ENCODE data around the gene MAGI2. TPM values are rescaled to one million over a fixed set of nuclear protein-coding genes. Genes with fewer than 3 reads are reported as not detected.

Gene MAGI2
- total RNA-seq, 2 donors from 2014 or later: 10.3 to 19.2 TPM

DNA sequence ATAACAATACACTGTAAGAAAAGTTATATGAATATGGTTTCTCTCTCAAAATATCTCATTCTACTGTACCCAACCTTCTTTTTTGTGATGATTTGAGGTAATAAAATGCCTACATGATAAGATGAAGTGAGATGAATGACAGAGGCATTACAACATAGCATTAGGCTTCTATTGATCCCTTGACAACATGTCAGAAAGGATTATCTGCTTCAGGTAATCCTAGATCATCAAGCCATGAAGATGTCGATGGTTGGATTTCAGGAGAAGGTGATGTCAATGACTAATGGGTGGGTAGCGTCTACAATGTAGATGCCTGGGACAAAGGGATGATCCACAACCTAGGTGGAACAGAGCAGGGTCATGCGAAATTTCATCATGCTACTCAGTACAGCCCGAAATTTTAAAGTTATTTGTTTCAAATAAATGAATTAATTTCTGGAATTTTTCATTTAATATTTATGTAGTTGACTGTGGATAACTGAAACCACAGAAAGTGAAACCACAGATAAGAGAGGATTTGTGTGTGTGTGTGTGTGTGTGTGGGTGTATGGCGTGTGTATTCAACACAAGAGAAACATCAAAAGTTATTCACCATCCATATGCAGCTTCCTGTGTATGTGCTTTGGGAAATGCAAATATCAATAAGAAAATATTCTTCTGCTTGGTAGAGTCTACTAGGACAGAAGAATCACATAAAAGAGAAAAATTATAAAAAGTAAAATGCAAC is 77.0 kb downstream of the MAGI2 start:
- Mint-ChIP-seq H3K4me3 (no peak overlapping the region), H3K4me1 (no peaks in the 10 kb centered on the region), H3K27me3 (ENCODE audit: insufficient read depth) (no peaks in the 10 kb centered on the region), H3K9me3 (no peaks in the 10 kb centered on the region), H3K36me3 (ENCODE audit: low read depth) (no peaks in the 10 kb centered on the region), H3K27ac (no peak overlapping the region)
- Histone ChIP-seq H3K36me3 (ENCODE audit: control insufficient read depth, insufficient read depth, low read length) (no peaks in the 10 kb centered on the region), H3K9ac (ENCODE audit: extremely low read depth, low read length, poor library complexity, severe bottlenecking) (no peak overlapping the region), H3K27me3 (ENCODE audit: control insufficient read depth, insufficient read depth, low read length, poor library complexity, severe bottlenecking) (peaks cover 4% of the 10 kb centered on the region), H3K9me3 (ENCODE audit: control insufficient read depth, low read length) (no peaks in the 10 kb centered on the region), H3K4me1 (ENCODE audit: control insufficient read depth, insufficient read depth, low read length) (no peaks in the 10 kb centered on the region), H3K4me3 (ENCODE audit: low read length) (no peak overlapping the region), H3K27ac (ENCODE audit: low read depth, low read length) (no peak overlapping the region)
- DNase-seq: no peak
- 88 to 95% methylated on average over 2 to 4 of the region's 5 CpGs for WGBS, 2 experiments (ENCODE audit: insufficient coverage in 1 of 2, insufficient read length in 1 of 2)
- TF ChIP-seq, protein P1, sequence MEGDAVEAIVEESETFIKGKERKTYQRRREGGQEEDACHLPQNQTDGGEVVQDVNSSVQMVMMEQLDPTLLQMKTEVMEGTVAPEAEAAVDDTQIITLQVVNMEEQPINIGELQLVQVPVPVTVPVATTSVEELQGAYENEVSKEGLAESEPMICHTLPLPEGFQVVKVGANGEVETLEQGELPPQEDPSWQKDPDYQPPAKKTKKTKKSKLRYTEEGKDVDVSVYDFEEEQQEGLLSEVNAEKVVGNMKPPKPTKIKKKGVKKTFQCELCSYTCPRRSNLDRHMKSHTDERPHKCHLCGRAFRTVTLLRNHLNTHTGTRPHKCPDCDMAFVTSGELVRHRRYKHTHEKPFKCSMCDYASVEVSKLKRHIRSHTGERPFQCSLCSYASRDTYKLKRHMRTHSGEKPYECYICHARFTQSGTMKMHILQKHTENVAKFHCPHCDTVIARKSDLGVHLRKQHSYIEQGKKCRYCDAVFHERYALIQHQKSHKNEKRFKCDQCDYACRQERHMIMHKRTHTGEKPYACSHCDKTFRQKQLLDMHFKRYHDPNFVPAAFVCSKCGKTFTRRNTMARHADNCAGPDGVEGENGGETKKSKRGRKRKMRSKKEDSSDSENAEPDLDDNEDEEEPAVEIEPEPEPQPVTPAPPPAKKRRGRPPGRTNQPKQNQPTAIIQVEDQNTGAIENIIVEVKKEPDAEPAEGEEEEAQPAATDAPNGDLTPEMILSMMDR (conservative IDR thresholded peaks at IDR 0.05): no peak

DNA sequence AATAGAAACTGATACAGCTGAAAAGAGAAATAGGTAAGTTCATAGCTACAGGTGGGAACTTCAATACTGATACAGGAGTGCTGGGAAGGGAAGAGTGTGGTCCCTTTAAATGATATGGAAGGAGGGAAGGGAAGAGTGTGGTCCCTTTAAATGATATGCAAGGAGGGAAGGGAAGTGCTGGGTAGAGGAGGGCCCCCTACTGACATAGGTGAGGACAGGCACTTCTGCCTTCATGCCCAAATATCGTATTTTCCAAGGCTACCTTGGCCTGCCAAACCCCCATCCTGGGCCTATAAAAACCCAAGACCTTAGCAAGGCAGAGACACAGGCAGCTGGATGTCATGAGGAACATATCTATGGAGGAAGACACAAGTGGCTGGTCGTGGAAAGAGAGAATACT is 92.3 kb downstream of the MAGI2 start:
- H3K4me1 ChIP-seq (ENCODE audit: control insufficient read depth, insufficient read depth, low read length): peaks cover 7% of the 10 kb centered on the region
- Mint-ChIP-seq H3K9me3 (no peaks in the 10 kb centered on the region), H3K27ac (no peak overlapping the region), H3K4me3 (no peak overlapping the region), H3K4me1 (no peaks in the 10 kb centered on the region), H3K27me3 (ENCODE audit: insufficient read depth) (no peaks in the 10 kb centered on the region), H3K36me3 (ENCODE audit: low read depth) (no peaks in the 10 kb centered on the region)
- H3K4me3 ChIP-seq (ENCODE audit: low read length): no peak overlapping the region
- H3K9me3 ChIP-seq (ENCODE audit: control insufficient read depth, low read length): no peaks in the 10 kb centered on the region
- no peaks in the 10 kb centered on the region for H3K36me3 ChIP-seq (ENCODE audit: control insufficient read depth, insufficient read depth, low read length)
- no peak overlapping the region for H3K9ac ChIP-seq (ENCODE audit: extremely low read depth, low read length, poor library complexity, severe bottlenecking)
- DNase-seq: peak; percentile 61
- 81% methylated on average over 2 of the region's 2 CpGs; no CpG with 5 or more reads in 1 of the 2 experiments for WGBS, 2 experiments (ENCODE audit: insufficient coverage in 1 of 2, insufficient read length in 1 of 2)
- H3K27me3 ChIP-seq (ENCODE audit: control insufficient read depth, insufficient read depth, low read length, poor library complexity, severe bottlenecking): no peaks in the 10 kb centered on the region
- TF ChIP-seq, protein P1 (conservative IDR thresholded peaks at IDR 0.05): peak; percentile 74
- no peak overlapping the region for H3K27ac ChIP-seq (ENCODE audit: low read depth, low read length)

DNA sequence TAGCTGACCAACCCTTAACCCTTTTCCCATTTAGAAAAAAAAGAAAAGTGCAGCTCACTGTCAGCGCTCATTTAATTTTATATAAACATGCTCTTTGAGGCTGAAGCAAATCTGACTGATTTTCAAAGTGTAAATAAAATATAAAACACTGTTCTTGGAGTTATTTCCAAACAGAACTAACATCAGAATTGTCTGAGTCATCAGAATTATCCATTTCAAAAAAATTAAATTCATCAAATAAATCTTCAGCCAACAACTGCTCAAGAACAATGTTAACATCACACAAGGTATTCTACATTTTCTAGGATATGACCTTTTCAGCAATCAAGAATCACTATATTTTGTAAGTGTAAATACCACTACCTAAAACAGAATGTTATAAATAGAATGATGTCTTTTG is 93.6 kb downstream of the MAGI2 start:
- Mint-ChIP-seq H3K36me3 (ENCODE audit: low read depth) (no peaks in the 10 kb centered on the region), H3K4me3 (no peak overlapping the region), H3K4me1 (no peaks in the 10 kb centered on the region), H3K27me3 (ENCODE audit: insufficient read depth) (no peaks in the 10 kb centered on the region), H3K9me3 (no peaks in the 10 kb centered on the region), H3K27ac (no peak overlapping the region)
- H3K27me3 ChIP-seq (ENCODE audit: control insufficient read depth, insufficient read depth, low read length, poor library complexity, severe bottlenecking): no peaks in the 10 kb centered on the region
- H3K4me3 ChIP-seq (ENCODE audit: low read length): no peak overlapping the region
- H3K4me1 ChIP-seq (ENCODE audit: control insufficient read depth, insufficient read depth, low read length): peaks cover 7% of the 10 kb centered on the region
- no peaks in the 10 kb centered on the region for H3K9me3 ChIP-seq (ENCODE audit: control insufficient read depth, low read length)
- TF ChIP-seq, protein P1 (conservative IDR thresholded peaks at IDR 0.05): no peak
- H3K36me3 ChIP-seq (ENCODE audit: control insufficient read depth, insufficient read depth, low read length): no peaks in the 10 kb centered on the region
- H3K9ac ChIP-seq (ENCODE audit: extremely low read depth, low read length, poor library complexity, severe bottlenecking): no peak overlapping the region
- 100% methylated on average over 1 of the region's 1 CpG; no CpG with 5 or more reads in 1 of the 2 experiments for WGBS, 2 experiments (ENCODE audit: insufficient coverage in 1 of 2, insufficient read length in 1 of 2)
- DNase-seq: no peak
- no peak overlapping the region for H3K27ac ChIP-seq (ENCODE audit: low read depth, low read length)
